ENCODE results near the gene ESRRA.

ESRRA gene

DNA sequence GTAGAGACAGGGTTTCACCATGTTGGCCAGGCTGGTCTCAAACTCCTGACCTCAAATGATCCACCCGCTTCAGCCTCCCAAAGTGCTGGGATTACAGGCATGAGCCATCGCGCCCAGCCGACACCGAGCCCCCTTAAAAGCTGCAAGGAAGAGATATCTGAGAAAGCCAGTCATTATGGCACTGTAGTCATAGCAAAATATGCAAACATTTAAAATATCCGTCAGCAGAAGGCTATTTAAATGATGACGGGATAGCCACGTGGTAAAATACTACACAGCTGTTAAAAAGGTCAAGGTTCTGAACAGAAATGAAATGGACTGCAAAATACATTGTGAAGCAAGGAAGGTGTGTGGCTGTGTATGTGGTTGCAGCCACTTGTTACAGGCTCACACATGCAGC lies 28.2 kb downstream of the ESRRA start:
- no peak for DNase-seq (ENCODE audit: low read depth)

DNA sequence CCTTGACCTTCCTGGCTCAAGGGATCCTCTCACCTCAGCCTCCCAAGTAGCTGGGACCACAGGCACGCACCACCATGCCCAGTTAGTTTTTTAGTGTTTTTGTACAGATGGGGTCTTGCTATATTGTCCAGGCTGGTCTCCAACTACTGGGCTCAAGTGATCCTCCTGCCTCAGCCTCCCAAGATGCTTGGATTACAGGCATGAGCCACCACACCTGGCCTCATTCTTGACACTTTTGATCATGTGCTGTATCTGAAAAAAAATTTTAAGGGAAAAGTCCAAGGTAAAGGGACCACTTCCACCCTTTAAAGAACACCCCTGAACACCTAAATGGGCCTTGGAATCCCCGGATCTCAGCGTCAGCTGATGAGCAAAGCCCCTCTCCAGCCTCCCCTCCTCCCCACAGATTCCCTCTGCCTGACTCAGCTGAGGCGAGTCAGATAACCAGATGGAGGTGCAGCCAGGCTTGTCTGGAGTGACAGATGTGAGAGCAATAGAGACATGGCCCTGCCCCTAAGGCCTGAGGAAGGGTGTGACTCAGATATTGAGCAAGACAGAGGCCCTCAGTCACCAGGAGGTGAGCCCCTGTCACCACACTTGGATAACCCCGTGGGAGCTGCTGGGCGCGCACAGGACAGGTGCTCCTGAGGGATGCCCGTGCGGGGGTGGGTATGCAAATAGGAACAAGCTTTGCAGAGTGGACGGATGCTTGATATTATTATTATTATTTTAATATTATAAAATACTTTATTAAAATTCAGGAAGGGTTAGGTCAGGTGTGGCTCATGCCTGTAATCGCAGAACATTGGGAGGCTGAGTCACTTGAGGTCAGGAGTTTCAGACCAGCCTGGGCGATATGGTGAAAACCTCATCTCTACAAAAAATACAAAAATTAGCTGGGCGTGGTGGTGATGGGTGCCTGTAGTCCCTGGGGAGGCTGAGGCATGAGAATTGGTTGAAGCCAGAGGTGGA lies 29.7 kb downstream of the ESRRA start:
- DNase-seq (ENCODE audit: low read depth), result peak; percentile 96

DNA sequence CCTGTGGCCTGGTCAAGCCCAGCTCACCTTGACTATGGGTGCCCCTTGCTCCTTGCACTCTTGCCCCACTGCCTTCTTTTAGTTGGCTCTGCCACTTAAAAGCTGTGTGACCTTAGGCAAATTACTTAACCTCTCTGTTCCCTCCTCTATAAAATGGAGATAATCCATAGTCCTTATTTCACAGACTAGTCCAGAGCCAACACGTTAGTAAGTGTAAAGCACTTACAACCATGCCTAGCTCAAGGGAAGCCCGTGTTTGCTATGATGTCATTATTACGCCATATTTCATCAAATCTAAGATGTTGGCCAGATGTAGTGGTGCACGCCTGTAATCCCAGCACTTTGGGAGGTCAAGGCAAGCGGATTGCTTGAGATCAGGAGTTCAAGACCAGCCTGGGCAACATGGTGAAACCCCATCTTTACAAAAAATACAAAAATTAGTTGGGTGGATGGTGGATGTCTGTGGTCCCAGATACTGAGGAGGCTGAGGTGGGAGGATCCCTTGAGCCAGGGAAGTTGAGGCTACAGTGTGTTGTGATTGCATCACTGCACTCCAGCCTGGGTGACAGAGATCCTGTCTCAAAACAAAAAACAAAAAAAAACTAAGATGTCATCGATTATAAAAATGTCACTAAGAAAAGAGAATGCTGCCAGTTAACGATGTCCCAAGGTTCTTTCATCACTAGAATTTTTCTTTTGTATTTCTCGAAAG lies 32.4 kb downstream of the ESRRA start:
- no peak for DNase-seq (ENCODE audit: low read depth)

DNA sequence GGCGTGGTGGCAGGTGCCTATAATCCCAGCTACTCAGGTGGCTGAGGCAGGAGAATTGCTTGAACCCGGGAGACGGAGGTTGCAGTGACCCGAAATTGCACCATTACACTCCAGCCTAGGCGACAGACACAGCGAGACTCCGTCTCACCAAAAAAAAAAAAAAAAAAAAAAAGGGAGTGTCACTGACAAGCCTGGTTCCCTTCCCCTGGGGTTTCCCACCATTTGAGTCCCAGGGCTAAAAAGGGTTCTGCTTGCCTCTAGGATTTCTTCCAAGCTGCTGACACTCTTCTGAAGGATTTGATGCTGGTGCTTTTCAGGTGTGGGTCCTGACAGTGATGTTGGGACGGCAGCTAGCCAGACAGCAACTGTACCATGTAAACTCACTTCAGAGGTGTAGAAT lies 33.4 kb downstream of the ESRRA start:
- no peak for DNase-seq (ENCODE audit: low read depth)

DNA sequence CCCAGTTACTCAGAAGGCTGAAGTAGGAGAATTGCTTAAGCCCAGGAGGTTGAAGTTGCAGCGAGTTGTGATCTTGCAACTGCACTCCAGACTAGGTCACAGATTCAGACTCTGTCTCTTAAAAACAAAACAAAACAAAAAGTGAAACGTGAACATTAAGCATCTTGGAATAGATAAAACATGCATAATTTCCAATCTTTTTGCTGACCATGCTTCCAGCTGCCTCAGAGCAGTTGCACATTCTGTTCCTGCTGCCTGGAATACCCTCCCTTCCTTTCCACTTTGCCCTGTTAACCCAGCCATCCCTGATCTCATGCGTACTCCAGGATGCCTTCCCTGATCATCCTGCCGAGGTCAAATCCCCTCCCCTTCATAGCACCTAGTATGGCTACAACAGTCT lies 34.0 kb downstream of the ESRRA start:
- no peak for DNase-seq (ENCODE audit: low read depth)

DNA sequence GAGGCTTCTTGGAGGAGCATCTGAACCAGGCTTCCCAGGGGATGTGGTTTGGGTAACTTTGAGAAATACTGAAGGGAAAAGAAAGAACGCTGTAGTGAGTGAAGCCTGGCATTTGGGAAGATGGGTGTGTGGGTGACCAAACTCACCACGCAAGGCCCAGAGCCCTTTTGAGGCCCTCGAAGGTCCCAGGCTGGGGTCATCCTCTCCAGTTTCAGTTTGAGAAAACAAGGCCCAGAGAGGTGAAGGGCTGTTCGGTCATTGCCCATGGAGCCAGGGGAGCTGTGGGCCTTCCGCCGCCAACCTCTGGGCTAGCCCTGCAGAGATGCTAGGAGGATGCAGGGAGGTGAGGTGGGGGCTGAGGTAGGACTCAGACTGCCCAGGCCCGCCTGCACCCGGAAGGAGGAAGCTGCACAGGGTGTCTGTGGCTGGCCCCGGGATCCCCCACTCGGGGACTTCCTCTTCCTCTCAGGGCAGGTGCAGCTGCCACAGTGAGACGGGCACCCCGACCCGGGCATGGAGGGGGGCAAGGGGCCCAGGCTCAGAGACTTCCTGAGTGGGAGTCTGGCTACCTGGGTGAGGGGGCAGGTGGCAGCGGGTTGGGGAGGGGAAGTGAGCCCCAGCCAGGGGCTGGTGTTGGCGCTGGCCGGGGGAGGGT lies 34.6 kb downstream of the ESRRA start, which contains the start of gene CCDC88B:
Gene CCDC88B, plus strand, starts transcription at position 451 of the 655 bp plus-strand sequence. Its CDS starts 63 bp downstream, at position 514.
- DNase-seq (ENCODE audit: low read depth), result no peak

DNA sequence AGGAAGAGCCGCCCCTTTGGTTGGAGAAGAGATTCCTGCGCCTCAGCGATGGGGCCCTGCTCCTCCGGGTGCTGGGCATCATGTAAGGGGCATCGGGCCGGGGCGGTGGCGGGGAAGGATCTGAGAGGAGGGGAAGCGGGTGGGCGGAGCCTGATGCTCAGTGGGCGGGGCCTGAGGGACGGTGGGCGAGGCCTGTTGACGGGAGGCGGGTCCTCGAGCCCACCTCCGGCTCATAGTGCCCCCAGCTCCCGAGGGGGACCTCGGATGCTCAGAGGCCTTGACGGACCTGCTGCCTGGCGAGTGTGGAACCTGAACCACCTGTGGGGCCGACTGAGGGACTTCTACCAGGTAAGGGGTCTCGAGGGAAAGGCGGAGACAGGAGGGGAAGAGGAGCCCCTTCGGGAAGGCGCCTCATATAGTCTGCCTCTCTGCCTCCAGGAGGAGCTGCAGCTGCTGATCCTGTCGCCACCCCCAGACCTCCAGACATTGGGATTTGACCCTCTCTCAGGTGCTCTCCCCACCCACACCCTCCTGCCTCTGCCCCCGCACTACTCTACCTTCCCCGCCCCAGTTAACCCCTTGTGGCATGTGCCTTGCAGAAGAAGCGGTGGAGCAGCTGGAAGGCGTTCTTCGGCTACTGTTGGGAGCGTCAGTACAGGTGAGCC lies 35.5 kb downstream of the ESRRA start:
- no peak for DNase-seq (ENCODE audit: low read depth)

DNA sequence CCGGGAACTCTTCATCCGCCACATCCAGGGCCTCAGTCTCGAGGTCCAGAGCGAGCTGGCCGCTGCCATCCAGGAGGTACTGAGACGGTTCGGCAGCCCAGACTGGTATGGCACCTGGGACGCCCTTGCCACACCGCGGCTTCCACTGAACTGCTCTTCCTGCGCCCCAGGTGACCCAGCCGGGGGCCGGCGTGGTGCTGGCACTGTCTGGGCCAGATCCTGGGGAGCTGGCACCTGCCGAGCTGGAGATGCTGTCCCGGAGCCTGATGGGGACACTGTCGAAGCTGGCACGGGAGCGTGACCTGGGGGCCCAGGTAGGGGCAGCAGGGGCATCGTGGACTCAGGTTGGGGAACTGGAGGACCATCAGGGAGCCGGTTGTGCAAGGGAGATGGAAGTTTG lies 36.1 kb downstream of the ESRRA start:
- DNase-seq (ENCODE audit: low read depth), result no peak

DNA sequence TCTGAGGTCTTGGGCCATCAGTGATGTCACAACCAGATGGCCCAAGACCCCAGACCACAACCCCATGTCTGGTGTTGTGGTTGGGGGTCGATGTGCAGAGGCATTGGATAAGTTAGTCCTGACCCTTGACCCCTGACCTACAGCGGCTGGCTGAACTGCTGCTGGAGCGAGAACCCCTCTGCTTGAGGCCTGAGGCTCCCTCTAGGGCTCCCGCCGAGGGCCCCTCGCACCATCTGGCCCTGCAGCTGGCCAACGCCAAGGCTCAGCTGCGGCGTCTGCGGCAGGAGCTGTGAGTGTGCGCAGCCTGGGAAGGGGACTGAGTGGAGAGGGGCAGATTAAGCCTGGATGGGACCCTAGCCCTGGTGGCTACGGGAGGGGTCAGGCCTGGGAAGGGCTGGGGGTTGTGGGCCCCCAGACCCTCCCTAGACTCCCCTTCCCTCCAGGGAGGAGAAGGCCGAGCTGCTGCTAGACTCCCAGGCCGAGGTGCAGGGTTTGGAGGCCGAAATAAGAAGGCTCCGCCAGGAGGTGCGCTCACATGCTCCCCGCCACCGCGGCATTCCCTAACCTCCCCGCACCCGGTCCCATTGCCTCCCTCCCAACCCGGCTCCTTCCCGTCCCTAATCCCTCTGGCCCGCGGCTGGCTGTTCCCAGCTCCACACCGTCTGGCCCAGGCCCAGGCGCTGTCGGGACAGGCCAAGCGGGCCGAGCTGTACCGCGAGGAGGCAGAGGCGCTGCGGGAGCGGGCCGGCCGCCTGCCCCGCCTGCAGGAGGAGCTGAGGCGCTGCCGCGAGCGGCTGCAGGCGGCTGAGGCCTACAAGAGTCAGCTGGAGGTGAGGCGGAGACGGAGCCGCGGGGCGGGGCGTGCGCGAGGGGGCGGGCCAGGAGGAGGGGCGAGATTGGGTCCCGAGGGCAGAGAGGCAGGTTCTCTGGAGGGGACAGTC lies 36.8 kb downstream of the ESRRA start:
- peak; percentile 91 for DNase-seq (ENCODE audit: low read depth)

DNA sequence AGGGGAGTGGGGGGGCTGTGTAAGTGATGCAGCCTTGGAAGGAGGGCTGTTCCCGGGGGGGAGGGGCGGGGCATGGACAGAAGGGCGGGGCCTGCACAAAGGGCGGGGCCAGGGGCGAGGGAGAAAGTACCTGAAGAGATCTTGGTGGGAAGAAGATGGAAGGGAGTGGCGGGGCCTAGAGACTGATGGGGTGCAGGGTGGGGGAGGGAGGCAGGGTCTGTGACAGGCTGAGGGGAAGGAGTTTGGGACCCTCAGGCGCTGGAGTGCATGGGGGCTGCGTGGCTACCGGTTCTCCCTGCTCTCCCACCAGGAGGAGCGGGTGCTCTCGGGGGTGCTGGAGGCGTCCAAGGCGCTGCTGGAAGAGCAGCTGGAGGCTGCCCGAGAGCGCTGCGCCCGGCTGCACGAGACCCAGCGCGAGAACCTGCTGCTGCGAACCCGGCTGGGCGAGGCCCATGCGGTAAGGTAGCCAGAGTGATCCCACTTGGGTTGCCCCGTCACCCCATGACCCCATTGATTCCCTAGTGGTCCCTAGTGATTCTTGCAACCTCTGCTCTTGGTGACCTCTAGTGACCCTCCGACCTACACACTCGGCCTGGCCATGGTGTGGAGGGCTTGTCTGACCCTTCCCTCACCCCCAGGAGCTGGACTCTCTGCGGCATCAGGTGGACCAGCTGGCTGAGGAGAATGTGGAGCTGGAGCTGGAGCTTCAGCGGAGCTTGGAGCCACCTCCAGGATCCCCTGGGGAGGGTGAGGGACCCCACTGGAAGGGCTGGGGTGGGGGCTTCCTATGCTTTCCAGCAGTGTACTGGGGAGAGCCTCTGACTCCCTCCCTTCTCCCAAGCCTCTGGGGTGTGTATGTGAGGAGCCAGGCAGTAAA lies 37.8 kb downstream of the ESRRA start:
- no peak for DNase-seq (ENCODE audit: low read depth)

DNA sequence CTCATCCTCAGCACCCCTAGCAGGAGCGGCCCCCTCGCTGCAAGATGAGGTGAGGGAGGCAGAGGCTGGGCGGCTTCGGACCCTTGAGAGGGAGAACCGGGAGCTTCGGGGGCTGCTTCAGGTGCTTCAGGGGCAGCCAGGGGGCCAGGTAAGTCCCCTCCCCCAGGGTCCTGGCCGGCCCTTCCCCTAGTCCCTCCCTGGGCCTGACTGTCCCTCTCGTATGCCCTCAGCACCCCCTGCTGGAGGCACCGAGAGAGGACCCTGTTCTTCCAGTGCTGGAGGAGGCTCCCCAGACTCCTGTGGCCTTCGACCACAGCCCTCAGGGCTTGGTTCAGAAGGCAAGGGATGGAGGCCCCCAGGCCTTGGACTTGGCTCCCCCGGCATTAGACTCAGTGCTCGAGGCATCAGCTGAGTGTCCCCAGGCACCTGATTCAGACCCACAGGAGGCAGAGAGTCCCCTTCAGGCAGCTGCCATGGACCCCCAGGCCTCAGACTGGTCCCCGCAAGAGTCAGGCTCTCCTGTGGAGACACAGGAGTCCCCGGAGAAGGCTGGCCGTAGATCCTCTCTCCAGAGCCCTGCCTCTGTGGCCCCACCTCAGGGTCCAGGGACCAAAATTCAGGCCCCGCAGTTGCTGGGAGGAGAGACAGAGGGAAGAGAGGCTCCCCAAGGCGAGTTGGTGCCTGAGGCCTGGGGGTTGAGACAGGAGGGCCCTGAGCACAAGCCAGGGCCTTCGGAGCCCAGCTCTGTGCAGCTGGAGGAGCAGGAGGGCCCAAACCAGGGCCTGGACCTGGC lies 38.6 kb downstream of the ESRRA start:
- DNase-seq (ENCODE audit: low read depth), result no peak

DNA sequence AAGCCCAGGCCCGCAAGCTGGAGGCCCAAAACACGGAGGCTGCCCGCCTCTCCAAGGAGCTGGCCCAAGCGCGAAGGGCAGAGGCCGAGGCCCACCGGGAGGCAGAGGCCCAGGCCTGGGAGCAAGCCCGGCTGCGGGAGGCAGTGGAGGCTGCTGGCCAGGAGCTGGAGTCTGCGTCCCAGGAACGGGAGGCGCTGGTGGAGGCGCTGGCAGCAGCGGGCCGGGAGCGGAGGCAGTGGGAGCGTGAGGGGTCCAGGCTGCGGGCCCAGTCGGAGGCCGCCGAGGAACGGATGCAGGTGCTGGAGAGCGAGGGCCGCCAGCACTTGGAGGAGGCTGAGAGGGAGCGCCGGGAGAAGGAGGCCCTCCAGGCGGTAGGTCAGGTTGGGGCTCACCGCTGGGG lies 39.5 kb downstream of the ESRRA start:
- no peak for DNase-seq (ENCODE audit: low read depth)

DNA sequence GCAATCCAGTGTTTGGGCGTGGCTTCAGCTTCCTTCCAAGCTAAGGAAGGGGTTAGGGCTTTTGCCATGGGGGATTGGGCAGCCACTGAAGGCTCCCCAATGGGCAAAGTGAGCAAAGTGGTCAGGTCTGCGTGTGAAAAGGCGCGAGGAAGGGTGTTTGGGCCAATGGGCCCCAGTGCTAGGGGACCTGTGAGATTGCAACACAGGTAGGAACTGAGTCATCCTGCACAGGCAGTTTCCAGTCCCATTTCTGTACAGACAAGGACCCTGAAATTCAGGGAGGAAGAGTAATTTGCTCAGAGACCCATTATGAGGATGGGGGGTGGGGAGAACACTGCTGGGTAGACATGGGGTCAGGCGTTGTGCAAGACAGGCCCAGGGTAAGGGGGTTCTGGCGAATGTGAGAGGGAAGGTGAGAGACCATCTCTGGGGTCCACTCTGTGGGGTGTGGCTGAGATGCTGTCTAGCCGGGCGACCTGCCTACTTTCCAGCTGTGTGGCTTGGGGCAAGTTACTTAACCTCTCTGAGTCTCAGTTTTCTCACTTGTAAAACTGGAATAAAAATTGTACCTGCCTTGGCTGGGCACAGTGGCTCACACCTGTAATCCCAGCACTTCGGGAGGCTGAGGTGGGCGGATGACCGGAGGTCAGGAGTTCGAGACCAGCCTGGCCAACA lies 42.0 kb downstream of the ESRRA start:
- no peak for DNase-seq (ENCODE audit: low read depth)

DNA sequence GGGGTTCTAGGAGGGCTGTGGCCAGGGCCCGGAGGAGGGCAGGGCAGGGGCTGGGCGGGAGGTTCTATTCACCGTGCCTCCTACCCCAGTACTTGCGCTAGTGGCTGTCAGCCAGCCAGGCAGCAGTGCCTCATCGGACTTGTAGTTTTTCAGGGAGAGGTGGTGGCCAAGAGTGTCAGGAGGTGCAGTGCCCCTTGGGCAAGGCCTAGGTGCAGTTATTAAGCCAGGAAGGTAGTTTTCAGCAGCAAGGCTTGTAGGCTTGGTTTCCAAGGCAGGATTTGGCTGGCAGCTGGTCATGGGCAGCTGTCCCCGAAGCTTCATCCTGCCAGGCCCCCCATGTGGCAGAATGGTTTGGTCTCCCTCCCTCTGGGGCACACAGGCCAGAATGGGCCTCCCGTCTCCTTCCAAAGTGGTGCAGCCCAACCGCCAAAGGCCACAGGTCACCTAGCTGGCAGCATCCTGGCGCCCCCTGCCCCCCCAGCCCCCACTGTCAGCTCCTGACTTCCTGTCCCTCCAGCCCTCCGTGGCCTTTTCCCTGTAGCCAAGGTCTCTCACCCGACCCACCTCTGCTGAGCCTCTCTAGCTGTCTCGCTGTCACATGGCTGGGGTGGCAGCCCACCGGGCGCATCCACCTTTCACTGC lies 43.2 kb downstream of the ESRRA start:
- no peak for DNase-seq (ENCODE audit: low read depth)

DNA sequence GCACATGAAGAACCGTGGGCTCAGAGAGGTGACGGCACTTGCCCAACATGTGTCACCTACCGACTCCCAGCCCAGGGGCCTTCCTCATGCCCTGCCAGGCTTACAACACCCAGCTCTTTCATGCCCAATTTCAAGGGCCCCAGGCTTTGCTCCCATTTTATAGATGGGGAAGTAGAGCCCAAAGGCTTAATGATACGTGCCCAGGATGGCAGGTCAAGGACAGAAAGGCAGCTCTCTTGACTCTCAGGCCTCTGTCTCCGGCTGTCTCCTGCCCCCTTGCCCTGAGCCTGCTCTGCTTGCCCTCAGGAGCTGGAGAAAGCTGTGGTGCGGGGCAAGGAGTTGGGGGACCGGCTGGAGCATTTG lies 43.7 kb downstream of the ESRRA start:
- no peak for DNase-seq (ENCODE audit: low read depth)

DNA sequence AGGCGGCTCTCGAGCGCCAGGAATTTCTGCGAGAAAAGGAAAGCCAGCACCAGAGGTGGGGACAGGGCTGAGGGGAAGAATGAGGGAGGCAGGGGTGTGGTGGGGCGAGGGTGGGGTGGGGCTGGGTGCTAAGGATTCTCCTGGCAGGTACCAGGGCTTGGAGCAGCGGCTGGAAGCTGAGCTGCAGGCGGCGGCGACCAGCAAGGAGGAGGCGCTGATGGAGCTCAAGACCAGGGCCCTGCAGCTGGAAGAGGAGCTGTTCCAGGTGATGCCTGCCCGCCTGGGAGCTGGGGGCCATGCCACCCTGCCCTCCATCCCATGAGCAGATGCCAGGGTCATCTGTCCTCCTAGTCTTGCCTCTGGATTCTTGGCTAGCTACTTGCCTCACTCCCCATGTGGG lies 44.1 kb downstream of the ESRRA start:
- DNase-seq (ENCODE audit: low read depth), result no peak

DNA sequence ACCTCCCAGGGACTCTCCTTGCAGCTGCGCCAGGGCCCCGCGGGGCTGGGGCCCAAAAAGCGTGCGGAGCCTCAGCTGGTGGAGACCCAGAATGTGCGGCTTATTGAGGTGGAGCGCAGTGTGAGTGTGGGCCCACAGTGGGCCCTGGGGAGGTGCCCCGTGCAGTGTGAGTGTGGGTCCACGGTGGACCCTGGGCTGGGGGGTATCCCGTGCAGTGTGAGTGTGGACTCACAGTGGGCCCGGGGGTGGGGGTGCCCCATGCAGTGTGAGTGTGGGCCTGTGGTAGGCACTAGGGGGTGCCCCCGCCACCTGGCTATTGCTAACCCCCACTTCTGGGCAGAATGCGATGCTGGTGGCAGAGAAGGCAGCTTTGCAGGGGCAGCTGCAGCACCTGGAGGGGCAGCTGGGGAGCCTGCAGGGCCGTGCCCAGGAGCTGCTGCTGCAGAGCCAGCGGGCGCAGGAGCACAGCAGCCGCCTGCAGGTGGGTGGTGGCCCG lies 45.9 kb downstream of the ESRRA start:
- DNase-seq (ENCODE audit: low read depth), result no peak

All from iris pigment epithelial cell (primary cell).